Fibroblast of skin of left quadriceps (primary cell): Measurements from ENCODE around the gene CSRP1.
"Not testable (repeated sequence)": the region's sequence is repeated elsewhere in the genome, so short reads cannot be mapped to it uniquely, and the experiment has no call there.

ENCODE experiments used
- DNase-seq, 2 experiments: peaks; one replicate each; pipeline ENCODE4 v3.0.0-alpha.2; 2013; ENCODE audit warnings: low read depth in 2 of 2

CSRP1 gene

GRCh38 chr1:201478666-201479065 lies 28.3 kb downstream of the CSRP1 start:
- not testable (repeated sequence) for DNase-seq

DNA sequence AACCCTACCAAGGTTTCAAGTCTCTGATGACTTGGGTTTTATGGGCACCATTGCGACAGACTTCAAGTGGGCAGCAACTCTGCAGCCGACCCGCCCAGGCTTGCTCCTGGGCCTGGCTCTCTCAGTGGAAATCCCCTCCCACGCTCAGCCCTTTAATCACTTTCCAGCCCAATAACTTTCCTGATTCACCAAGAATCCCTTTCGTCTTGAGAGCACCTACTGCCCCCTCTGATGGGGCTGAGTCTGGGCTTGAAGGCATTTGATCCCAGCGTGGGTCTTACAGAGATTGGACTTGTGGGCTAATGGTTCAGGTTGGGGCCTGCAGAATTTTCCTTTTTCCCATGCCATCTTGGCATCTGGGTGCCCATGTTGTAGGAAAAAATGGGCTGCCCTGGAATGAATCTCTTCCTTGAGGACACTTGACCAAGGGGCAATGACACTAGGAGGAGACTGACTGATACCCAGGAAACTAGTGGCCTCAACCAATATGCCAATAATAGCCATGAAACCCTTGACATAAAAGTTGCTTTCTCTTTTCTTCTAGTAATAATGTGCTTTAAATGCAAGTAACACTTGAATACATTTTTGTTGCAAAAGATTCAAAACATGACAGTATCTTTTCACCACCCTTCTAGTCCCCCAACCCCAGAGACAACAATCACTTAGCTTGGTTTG lies 30.1 kb downstream of the CSRP1 start:
- no peak for DNase-seq

- DNase-seq = no peak
Measured at GRCh38 chr1:201475915-201476669, 30.8 kb downstream of the CSRP1 start.

DNA sequence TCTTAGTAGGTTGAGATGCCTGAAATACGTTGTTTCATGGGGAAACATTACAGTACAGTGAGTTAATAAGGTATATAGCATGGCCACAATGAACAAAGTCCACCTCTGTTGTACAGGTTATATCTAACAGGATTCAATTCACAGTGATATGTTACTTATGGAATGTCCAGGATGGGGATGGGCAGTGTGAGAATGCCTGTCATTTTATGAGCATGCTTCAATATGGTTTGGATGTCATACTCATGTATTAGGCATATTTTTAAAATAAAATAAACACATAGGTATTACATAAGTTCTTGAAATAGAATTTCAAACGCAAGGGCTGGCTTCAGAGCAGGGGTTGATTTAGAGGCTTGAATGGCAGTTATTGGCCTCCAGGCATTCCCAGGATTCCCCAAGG lies 31.8 kb downstream of the CSRP1 start:
- no peak for DNase-seq

GRCh38 chr1:201473296-201473695 lies 33.6 kb downstream of the CSRP1 start:
- no peak for DNase-seq

- not testable (repeated sequence) for DNase-seq
Measured at GRCh38 chr1:201472321-201472720, 34.6 kb downstream of the CSRP1 start.

DNA sequence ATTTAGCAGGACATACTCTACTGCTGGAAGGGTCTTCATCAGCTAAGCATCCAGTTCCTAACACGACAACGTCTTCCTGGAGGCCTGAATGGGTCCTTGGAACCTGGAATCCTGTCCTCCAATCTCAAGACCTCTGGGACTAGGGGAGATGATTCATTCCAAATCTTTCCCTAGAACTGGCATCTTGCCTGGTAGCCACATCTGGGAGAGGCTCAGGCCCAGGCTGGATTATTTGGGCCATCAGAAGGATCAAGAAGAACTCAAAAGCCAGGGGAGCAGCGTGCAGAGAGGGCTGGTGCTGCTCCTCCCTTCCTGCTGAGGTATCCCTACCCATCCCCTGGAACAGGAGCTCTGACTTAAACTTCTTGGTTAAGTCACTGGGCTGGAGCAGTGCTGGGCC lies 35.2 kb downstream of the CSRP1 start:
- peak; percentile 70 to 71 for DNase-seq

GRCh38 chr1:201470581-201470980 lies 36.3 kb downstream of the CSRP1 start:
- no peak for DNase-seq

GRCh38 chr1:201469645-201470074 lies 37.3 kb downstream of the CSRP1 start:
- DNase-seq = no peak

- DNase-seq = peak; percentile 93 to 94
Measured at GRCh38 chr1:201468844-201469644, 37.9 kb downstream of the CSRP1 start, which contains the start of gene PHLDA3. Gene PHLDA3, minus strand, starts transcription at chr1:201469188. Its CDS starts 402 bp downstream, at chr1:201468786.

- no peak for DNase-seq
Measured at GRCh38 chr1:201468501-201468843, 38.5 kb downstream of the CSRP1 start.

GRCh38 chr1:201466492-201466891 lies 40.4 kb downstream of the CSRP1 start:
- DNase-seq = no peak

- no peak for DNase-seq
Measured at GRCh38 chr1:201465698-201466290, 41.1 kb downstream of the CSRP1 start.

GRCh38 chr1:201463071-201463552 lies 43.8 kb downstream of the CSRP1 start:
- DNase-seq = no peak

DNA sequence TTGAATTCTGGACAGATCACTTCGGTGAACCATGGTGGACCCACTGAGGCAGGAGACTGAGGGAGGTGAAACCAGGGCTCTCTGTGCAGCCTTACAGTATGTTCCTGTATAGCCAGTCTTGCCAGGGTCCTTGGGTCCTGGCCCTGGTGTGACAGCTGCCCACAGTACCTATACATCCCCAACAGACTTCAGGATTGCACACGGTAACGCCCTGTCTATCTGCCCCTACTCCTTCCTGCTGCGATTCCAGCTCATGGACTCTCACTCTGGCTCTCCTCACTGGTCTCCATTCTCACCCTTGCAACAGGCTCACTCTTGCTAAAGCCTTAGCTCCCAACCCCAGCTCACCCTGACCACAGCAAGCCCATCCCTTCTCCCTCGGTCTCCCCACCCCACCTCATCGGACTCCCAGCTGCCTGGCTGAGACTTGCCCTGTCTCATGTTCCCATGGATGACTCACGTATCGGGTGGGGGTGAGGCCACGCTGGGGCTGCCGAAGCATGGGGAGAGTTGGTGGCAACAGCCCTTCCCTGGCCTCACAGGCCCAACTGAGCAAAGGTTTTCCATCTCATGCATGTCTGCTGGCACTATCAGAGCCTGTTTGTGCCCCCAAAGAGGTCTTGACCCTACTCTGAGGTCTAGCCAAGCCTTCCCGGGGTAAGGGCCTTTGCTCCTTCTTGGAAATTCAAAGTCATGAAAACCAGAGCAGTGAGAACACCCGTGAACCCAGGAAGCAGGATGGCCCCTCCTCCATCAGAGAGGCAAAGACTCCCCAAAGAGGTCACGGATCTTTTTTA lies 45.1 kb downstream of the CSRP1 start:
- DNase-seq = peak; percentile 88 to 90

- peak; percentile 82 to 84 for DNase-seq
Measured at GRCh38 chr1:201460814-201461644, 45.9 kb downstream of the CSRP1 start.

- no peak for DNase-seq
Measured at GRCh38 chr1:201459775-201460174, 47.1 kb downstream of the CSRP1 start.

GRCh38 chr1:201459052-201459451 lies 47.9 kb downstream of the CSRP1 start:
- no peak for DNase-seq

DNA sequence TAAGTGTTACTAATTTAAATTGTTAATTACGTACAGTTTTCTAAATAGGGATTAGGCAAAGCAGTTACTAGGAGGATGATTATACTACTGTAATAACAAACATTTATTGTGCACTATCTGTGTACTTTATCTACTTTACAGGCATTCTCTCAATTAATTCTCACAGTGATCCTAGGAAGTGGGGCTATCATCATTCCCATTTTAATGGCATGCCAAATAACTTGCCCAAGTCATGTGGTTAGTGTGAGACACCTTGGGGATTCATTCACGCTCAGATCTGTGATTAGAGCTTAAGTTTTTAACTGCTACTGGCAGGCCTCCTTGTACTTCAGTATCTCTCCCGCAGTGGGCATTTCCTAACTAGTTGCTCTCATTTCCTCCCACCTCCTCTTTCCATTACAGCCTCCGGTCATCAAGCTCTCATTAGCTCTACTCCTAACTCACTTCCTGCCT lies 49.4 kb downstream of the CSRP1 start:
- DNase-seq = no peak
